ENCODE measurements around the gene NFS1. TPM values are rescaled to one million over a fixed set of nuclear protein-coding genes. Genes with fewer than 3 reads are reported as not detected.
A peak's percentile ranks its signal among the peaks of the same experiment; 100 is the strongest.

The NFS1 gene
- total and polyA plus RNA-seq, 3 experiments from 2014 or later: 18.8 to 37.7 (median 36.4) TPM

- Histone ChIP-seq H3K4me1 (ENCODE audit: insufficient read depth, low read length) (peaks cover 65% of the 10 kb centered on the region), H3K4me3 (ENCODE audit: low read length) (no peak overlapping the region), H3K36me3 (ENCODE audit: insufficient read depth, low read length) (peaks cover 29% of the 10 kb centered on the region), H3K9me3 (ENCODE audit: low read length) (no peaks in the 10 kb centered on the region), H3K27me3 (ENCODE audit: insufficient read depth, low read length, poor library complexity, severe bottlenecking) (no peaks in the 10 kb centered on the region), H3K27ac (ENCODE audit: low read depth, low read length) (no peak overlapping the region)
- Mint-ChIP-seq H3K4me3 (peak overlapping the region; percentile 4 to 75 (median 59)), H3K27me3 (no peaks in the 10 kb centered on the region), H3K27ac (peak overlapping the region; percentile 0 to 92 (median 70)), H3K4me1 (peaks cover 46 to 59% (median 54%) of the 10 kb centered on the region in 3 donors), H3K9me3 (no peaks in the 10 kb centered on the region), H3K36me3 (peaks cover 0 to 19% (median 2%) of the 10 kb centered on the region in 3 donors)
- ChIA-PET CTCF (interaction anchor here (1.5 kb wide), 1 partner anchor 56 kb away, joined by 4 read pairs; no protein-coding TSS in a partner anchor), POLR2A (no interaction called here)
- peak in 1 of 5 donors; percentile 11 for DNase-seq
These were observed 41.9 kb downstream of the NFS1 start for GRCh38 chr20:35657271-35657670.

- H3K9me3 ChIP-seq (ENCODE audit: low read length): no peaks in the 10 kb centered on the region
- no peaks in the 10 kb centered on the region for H3K27me3 ChIP-seq (ENCODE audit: insufficient read depth, low read length, poor library complexity, severe bottlenecking)
- Mint-ChIP-seq H3K4me1 (peaks cover 43 to 59% (median 49%) of the 10 kb centered on the region in 3 donors), H3K36me3 (peaks cover 0 to 36% (median 3%) of the 10 kb centered on the region in 3 donors), H3K9me3 (no peaks in the 10 kb centered on the region), H3K4me3 (no peak overlapping the region), H3K27ac (no peak overlapping the region), H3K27me3 (no peaks in the 10 kb centered on the region)
- H3K27ac ChIP-seq (ENCODE audit: low read depth, low read length): no peak overlapping the region
- no peak for DNase-seq
- ChIA-PET POLR2A (interaction anchor here (0.9 kb wide), 1 partner anchor 10 kb away, joined by 3 read pairs; the partner anchor contains the start of genes CPNE1 and RBM12), CTCF (interaction anchor here (1.7 kb wide), 1 partner anchor 35 kb away, joined by 6 read pairs; no protein-coding TSS in a partner anchor)
- H3K4me3 ChIP-seq (ENCODE audit: low read length): no peak overlapping the region
- H3K36me3 ChIP-seq (ENCODE audit: insufficient read depth, low read length): peaks cover 34% of the 10 kb centered on the region
- H3K4me1 ChIP-seq (ENCODE audit: insufficient read depth, low read length): peaks cover 44% of the 10 kb centered on the region
These were observed 44.7 kb downstream of the NFS1 start for GRCh38 chr20:35654415-35654814.

GRCh38 chr20:35653893-35654292, 45.3 kb downstream of the NFS1 start:
- ChIA-PET POLR2A (interaction anchor here (0.8 kb wide), 1 partner anchor 10 kb away, joined by 4 read pairs; no protein-coding TSS in a partner anchor), CTCF (interaction anchor here (1.2 to 1.7 kb wide), 2 partner anchors 14 to 35 kb away, joined by 3 to 6 read pairs; no protein-coding TSS in a partner anchor)
- H3K4me1 ChIP-seq (ENCODE audit: insufficient read depth, low read length): peaks cover 38% of the 10 kb centered on the region
- no peak overlapping the region for H3K27ac ChIP-seq (ENCODE audit: low read depth, low read length)
- Mint-ChIP-seq H3K9me3 (no peaks in the 10 kb centered on the region), H3K27me3 (no peaks in the 10 kb centered on the region), H3K27ac (no peak overlapping the region), H3K4me1 (peaks cover 43 to 59% (median 49%) of the 10 kb centered on the region in 3 donors), H3K36me3 (peaks cover 0 to 38% (median 3%) of the 10 kb centered on the region in 3 donors), H3K4me3 (no peak overlapping the region)
- no peak overlapping the region for H3K4me3 ChIP-seq (ENCODE audit: low read length)
- H3K27me3 ChIP-seq (ENCODE audit: insufficient read depth, low read length, poor library complexity, severe bottlenecking): no peaks in the 10 kb centered on the region
- H3K9me3 ChIP-seq (ENCODE audit: low read length): no peaks in the 10 kb centered on the region
- no peak for DNase-seq
- peaks cover 34% of the 10 kb centered on the region for H3K36me3 ChIP-seq (ENCODE audit: insufficient read depth, low read length)

GRCh38 chr20:35653430-35653734, 45.8 kb downstream of the NFS1 start:
- H3K4me1 Mint-ChIP-seq: peaks cover 44 to 59% (median 51%) of the 10 kb centered on the region in 3 donors
- Histone ChIP-seq H3K4me3 (ENCODE audit: low read length) (no peak overlapping the region), H3K36me3 (ENCODE audit: insufficient read depth, low read length) (peaks cover 34% of the 10 kb centered on the region), H3K4me1 (ENCODE audit: insufficient read depth, low read length) (peaks cover 33% of the 10 kb centered on the region), H3K27me3 (ENCODE audit: insufficient read depth, low read length, poor library complexity, severe bottlenecking) (no peaks in the 10 kb centered on the region), H3K27ac (ENCODE audit: low read depth, low read length) (no peak overlapping the region), H3K9me3 (ENCODE audit: low read length) (no peaks in the 10 kb centered on the region)
- no peak overlapping the region for H3K27ac Mint-ChIP-seq
- no peak overlapping the region for H3K4me3 Mint-ChIP-seq
- H3K36me3 Mint-ChIP-seq: peaks cover 0 to 40% (median 5%) of the 10 kb centered on the region in 3 donors
- H3K27me3 Mint-ChIP-seq: no peaks in the 10 kb centered on the region
- CTCF ChIA-PET: interaction anchor here (1.2 kb wide), 1 partner anchor 15 kb away, joined by 3 read pairs; no protein-coding TSS in a partner anchor
- DNase-seq: no peak
- H3K9me3 Mint-ChIP-seq: no peaks in the 10 kb centered on the region
- POLR2A ChIA-PET: interaction anchor here (0.8 kb wide), 1 partner anchor 11 kb away, joined by 4 read pairs; no protein-coding TSS in a partner anchor

- H3K9me3 Mint-ChIP-seq: no peaks in the 10 kb centered on the region
- Histone ChIP-seq H3K4me1 (ENCODE audit: insufficient read depth, low read length) (peaks cover 29% of the 10 kb centered on the region), H3K9me3 (ENCODE audit: low read length) (no peaks in the 10 kb centered on the region), H3K27me3 (ENCODE audit: insufficient read depth, low read length, poor library complexity, severe bottlenecking) (no peaks in the 10 kb centered on the region), H3K4me3 (ENCODE audit: low read length) (no peak overlapping the region), H3K27ac (ENCODE audit: low read depth, low read length) (no peak overlapping the region), H3K36me3 (ENCODE audit: insufficient read depth, low read length) (peaks cover 34% of the 10 kb centered on the region)
- CTCF ChIA-PET: interaction anchor here (0.9 to 1.2 kb wide), 2 partner anchors 15 to 51 kb away, joined by 3 to 4 read pairs; no protein-coding TSS in a partner anchor
- POLR2A ChIA-PET: no interaction called here
- no peak for DNase-seq
- H3K27ac Mint-ChIP-seq: peak overlapping the region in 1 of 8 donors; percentile 43
- H3K4me1 Mint-ChIP-seq: peaks cover 44 to 57% (median 51%) of the 10 kb centered on the region in 3 donors
- peaks cover 0 to 40% (median 5%) of the 10 kb centered on the region in 3 donors for H3K36me3 Mint-ChIP-seq
- H3K4me3 Mint-ChIP-seq: no peak overlapping the region
- no peaks in the 10 kb centered on the region for H3K27me3 Mint-ChIP-seq
These were observed 46.3 kb downstream of the NFS1 start for GRCh38 chr20:35652641-35653429.

- no peak overlapping the region for H3K4me3 Mint-ChIP-seq
- Histone ChIP-seq H3K4me3 (ENCODE audit: low read length) (no peak overlapping the region), H3K4me1 (ENCODE audit: insufficient read depth, low read length) (peaks cover 21% of the 10 kb centered on the region), H3K27ac (ENCODE audit: low read depth, low read length) (no peak overlapping the region), H3K36me3 (ENCODE audit: insufficient read depth, low read length) (peaks cover 34% of the 10 kb centered on the region), H3K27me3 (ENCODE audit: insufficient read depth, low read length, poor library complexity, severe bottlenecking) (no peaks in the 10 kb centered on the region), H3K9me3 (ENCODE audit: low read length) (no peaks in the 10 kb centered on the region)
- CTCF ChIA-PET: interaction anchor here (0.9 kb wide), 1 partner anchor 51 kb away, joined by 4 read pairs; no protein-coding TSS in a partner anchor
- H3K4me1 Mint-ChIP-seq: peaks cover 47 to 55% (median 50%) of the 10 kb centered on the region in 3 donors
- H3K27me3 Mint-ChIP-seq: no peaks in the 10 kb centered on the region
- POLR2A ChIA-PET: interaction anchor here (0.5 kb wide), 1 partner anchor 89 kb away, joined by 3 read pairs; no protein-coding TSS in a partner anchor
- peak overlapping the region in 6 of 8 donors; percentile 5 to 83 (median 38) for H3K27ac Mint-ChIP-seq
- no peaks in the 10 kb centered on the region for H3K9me3 Mint-ChIP-seq
- H3K36me3 Mint-ChIP-seq: peaks cover 0 to 39% (median 3%) of the 10 kb centered on the region in 3 donors
- DNase-seq: no peak
These were observed 47.2 kb downstream of the NFS1 start for GRCh38 chr20:35651958-35652357.

GRCh38 chr20:35650632-35651031, 48.5 kb downstream of the NFS1 start:
- Mint-ChIP-seq H3K9me3 (no peaks in the 10 kb centered on the region), H3K27me3 (no peaks in the 10 kb centered on the region), H3K36me3 (peaks cover 0 to 34% (median 3%) of the 10 kb centered on the region in 3 donors), H3K4me1 (peaks cover 50 to 60% (median 58%) of the 10 kb centered on the region in 3 donors), H3K27ac (peak overlapping the region in 5 of 8 donors; percentile 4 to 75 (median 37)), H3K4me3 (no peak overlapping the region)
- ChIA-PET CTCF (no interaction called here), POLR2A (no interaction called here)
- peaks cover 34% of the 10 kb centered on the region for H3K36me3 ChIP-seq (ENCODE audit: insufficient read depth, low read length)
- no peak for DNase-seq
- H3K4me3 ChIP-seq (ENCODE audit: low read length): no peak overlapping the region
- no peak overlapping the region for H3K27ac ChIP-seq (ENCODE audit: low read depth, low read length)
- no peaks in the 10 kb centered on the region for H3K27me3 ChIP-seq (ENCODE audit: insufficient read depth, low read length, poor library complexity, severe bottlenecking)
- H3K9me3 ChIP-seq (ENCODE audit: low read length): no peaks in the 10 kb centered on the region
- H3K4me1 ChIP-seq (ENCODE audit: insufficient read depth, low read length): peaks cover 23% of the 10 kb centered on the region

GRCh38 chr20:35648836-35649235, 50.3 kb downstream of the NFS1 start:
- CTCF ChIA-PET: interaction anchor here (1.2 to 1.4 kb wide), 2 partner anchors 9 to 29 kb away, joined by 3 to 4 read pairs; no protein-coding TSS in a partner anchor
- Histone ChIP-seq H3K27me3 (ENCODE audit: insufficient read depth, low read length, poor library complexity, severe bottlenecking) (no peaks in the 10 kb centered on the region), H3K4me1 (ENCODE audit: insufficient read depth, low read length) (peaks cover 37% of the 10 kb centered on the region), H3K9me3 (ENCODE audit: low read length) (no peaks in the 10 kb centered on the region), H3K4me3 (ENCODE audit: low read length) (no peak overlapping the region), H3K36me3 (ENCODE audit: insufficient read depth, low read length) (peaks cover 16% of the 10 kb centered on the region), H3K27ac (ENCODE audit: low read depth, low read length) (no peak overlapping the region)
- Mint-ChIP-seq H3K27ac (peak overlapping the region in 6 of 8 donors; percentile 1 to 85 (median 62)), H3K9me3 (no peaks in the 10 kb centered on the region), H3K4me1 (peaks cover 65 to 78% (median 76%) of the 10 kb centered on the region in 3 donors), H3K27me3 (no peaks in the 10 kb centered on the region), H3K36me3 (peaks cover 0 to 37% (median 3%) of the 10 kb centered on the region in 3 donors), H3K4me3 (peak overlapping the region in 1 of 7 donors; percentile 37)
- POLR2A ChIA-PET: interaction anchor here (1.0 kb wide), 1 partner anchor 15 kb away, joined by 5 read pairs; no protein-coding TSS in a partner anchor
- no peak for DNase-seq
